GM18517 (cell line): ENCODE measurements around the gene FABP3.

Experiments
- ATAC-seq: cut with Tn5 transposase; IDR thresholded peaks from one replicate; pipeline ENCODE4 v1.9.1; 2021; ENCODE audit warnings: mild to moderate bottlenecking, moderate library complexity; ENCODE audit not compliant: unreplicated experiment

The FABP3 gene

GRCh38 chr1:31324992-31325391, 47.9 kb downstream of the FABP3 start:
- no peak for ATAC-seq

DNA sequence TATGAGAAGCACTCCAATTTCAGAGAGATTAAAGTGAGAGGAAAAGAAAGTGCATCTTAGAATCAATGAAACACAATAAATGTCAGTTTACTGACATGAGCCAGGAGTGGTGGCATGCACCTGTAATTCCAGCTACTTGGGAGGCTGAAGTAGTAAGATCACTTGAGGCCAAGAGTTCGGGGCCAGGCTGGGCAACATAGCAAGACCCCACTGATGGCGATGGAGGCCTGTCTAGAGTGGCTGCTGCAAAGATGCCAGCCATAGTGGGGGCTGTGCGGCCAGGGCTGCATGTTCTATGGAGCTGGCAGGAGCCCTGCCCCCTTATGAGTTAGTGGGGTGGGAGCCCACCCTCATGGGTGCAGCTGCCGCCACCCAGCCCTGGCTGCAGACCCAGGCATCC, 48.8 kb downstream of the FABP3 start:
- ATAC-seq, result no peak

DNA sequence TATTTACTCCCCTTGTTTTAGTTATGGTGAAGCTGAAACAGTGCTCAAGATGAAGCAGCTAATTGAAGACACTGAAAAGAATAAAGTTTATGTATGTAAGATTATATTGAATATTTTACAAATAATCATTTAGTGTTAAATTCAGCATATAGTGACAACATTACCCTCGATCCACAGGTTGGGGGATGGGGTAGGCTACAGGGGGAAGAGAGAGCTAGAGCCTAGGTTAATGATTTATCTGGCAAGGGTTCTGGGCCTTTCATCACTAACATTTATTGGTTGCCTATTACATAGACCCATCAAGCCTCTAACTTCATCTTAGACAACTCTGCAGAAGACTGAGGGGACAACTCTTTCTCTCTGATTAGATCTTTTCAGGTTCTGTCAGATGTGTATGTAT, 54.7 kb downstream of the FABP3 start:
- ATAC-seq, result no peak

GRCh38 chr1:31315902-31316301, 57.0 kb downstream of the FABP3 start:
- no peak for ATAC-seq
